GM18520 (cell line): ENCODE measurements around the gene SH2B2.
"Not testable (repeated sequence)": the region's sequence is repeated elsewhere in the genome, so short reads cannot be mapped to it uniquely, and the experiment has no call there.

ENCODE experiments used
- ATAC-seq: cut with Tn5 transposase; IDR thresholded peaks from one replicate; pipeline ENCODE4 v1.9.1; 2021; ENCODE audit not compliant: unreplicated experiment

Gene SH2B2

DNA sequence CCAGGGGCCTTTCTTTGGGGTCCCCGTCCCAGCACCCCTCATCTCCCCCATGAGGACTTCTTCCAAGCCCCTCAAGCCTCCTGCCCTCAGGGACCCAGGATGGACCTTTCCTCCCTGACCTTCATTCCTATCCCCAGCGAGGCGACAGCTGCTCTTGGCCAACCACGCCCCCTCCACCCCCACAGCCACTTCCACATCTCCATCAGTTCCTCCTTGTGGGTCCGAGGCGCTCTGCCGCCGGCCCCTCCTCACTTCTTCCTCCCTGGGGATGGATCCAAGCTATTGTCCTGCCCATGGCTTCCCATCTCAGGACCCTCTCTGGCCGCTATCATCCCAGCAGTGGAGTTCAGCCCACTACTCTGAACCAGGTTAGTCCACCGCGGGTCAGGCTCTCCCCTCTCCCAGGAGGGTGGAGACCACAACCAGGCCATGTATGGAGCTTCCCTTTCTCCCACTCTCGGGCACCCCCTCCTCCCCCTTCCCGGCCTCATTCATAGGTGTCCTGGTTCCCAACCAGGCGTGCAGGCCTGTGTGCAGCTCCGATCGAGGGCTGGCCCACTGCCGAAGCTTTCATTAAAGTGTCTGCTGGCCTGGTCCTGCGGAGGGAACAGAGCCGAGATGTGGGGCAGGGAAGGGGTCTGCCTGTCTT, 1.7 kb upstream of the SH2B2 start:
- no peak for ATAC-seq

- no peak for ATAC-seq
These were observed 980 bp upstream of the SH2B2 start for GRCh38 chr7:102285540-102286236.

GRCh38 chr7:102287111-102287980, 678 bp downstream of the SH2B2 start:
- no peak for ATAC-seq

DNA sequence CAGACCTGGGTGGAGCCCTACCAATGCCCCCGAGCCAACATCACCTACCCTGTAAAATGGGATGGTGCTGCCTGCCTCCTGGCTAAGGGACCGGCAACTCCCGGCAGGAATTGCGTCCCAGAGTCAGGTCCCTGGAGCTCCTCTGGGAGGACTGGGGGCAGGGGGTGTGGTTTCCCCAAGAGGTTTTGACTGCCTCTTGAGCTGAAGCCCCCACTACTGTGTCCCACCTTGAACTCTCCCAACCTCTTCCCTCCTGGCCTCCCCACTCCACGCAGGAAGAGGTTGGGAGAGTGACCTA, 1.3 kb downstream of the SH2B2 start:
- no peak for ATAC-seq

DNA sequence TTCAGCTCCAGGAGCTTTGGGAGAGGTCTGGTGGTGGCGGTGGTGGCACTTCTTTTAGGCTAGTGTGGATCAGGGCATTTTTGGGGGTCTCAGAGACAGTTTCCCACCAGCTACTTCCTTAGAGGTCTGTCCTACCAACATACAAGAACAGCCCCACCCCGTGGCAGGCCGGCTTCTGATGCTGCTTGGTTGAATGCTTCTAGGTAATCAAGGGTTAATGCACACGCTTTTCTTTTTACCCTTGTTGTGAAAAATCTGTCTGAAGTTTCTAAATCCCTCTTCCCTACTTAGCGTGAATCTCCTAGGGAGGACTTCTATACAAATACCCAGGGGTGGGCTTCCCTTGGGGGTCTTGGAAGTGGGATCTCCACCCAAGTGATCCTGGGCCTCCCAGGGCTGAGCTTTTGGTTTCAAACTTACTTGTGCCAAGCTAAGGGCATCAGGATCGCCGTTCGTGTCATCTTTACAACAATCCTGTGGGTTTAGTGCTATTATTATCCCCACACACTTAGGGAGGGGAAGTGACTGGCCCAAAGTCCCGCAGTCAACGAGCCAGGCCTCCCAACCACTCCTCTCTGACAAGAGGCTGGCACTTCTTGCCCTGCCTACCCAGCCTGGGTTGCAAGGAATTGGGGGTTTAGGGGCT, 1.7 kb downstream of the SH2B2 start:
- no peak for ATAC-seq

- no peak for ATAC-seq
These were observed 2.4 kb downstream of the SH2B2 start for GRCh38 chr7:102289057-102289456.

- ATAC-seq, result no peak
These were observed 4.6 kb downstream of the SH2B2 start for GRCh38 chr7:102291056-102291915.

DNA sequence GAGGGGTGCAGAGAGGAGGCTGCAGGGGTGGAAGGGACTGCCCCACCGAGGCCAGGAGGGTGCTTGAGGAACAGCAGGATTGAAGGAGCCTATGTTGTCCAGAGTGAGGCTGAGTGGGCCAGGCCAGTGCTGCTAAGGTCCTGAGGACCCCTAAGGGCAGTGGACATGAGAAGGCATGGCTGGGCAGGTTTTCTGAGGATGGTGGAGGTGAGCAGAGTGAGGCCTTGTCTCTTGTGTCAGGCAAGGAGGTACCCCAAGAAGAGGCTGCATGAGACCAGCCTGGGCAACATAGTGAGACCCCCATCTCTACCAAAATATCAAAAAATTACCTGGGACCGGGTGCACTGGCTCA, 5.2 kb downstream of the SH2B2 start:
- no peak for ATAC-seq

DNA sequence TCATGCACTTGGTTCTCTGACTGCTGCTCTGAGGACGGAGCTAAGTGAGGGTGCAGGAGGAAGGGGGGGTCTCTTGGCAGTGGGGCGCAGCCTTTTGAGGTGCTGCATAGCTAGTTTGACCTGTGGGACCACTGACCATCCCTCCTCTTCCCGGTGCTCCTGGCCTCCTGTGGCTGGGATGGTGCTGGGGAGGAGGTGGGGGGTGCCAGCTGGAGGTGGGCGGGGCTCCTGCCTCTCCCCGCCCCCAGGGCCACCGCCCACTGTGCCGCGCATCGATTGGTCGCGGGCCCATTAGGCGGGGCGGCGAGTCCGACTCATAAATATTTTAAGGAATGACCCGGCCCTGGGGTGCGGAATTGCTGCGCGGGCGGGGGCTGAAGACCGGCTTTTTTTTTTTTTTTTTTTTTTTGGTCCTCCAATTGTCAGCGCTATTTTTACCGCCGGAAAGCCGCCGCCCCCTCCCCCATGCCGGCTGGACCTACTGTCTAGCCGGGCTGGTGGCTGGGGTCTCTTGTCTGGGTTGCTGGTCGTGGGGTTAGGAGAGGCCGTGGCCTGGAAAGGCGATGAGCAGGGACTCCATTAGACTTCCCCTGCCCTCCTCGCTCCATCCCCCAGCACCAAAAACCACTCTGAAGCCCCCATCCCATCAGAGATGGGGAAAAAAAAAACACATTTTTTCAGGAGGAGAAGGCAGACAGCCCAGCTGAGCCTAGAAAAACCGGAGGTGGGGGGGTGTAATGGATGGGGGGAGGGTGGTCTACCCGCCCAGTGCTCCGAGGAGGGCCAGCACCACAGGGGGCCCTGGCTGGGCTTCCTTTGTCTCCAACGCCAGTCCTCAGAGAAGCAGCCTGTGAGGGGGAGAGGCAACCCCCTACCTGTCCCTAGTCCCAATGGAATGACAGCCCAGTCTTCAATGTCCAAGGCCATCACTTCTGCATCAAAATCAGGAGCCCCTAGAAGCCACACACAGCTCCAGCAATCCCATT, 6.4 kb downstream of the SH2B2 start:
- ATAC-seq, result no peak

GRCh38 chr7:102294589-102294988, 7.9 kb downstream of the SH2B2 start:
- no peak for ATAC-seq

GRCh38 chr7:102295346-102296178, 8.9 kb downstream of the SH2B2 start:
- ATAC-seq, result no peak

DNA sequence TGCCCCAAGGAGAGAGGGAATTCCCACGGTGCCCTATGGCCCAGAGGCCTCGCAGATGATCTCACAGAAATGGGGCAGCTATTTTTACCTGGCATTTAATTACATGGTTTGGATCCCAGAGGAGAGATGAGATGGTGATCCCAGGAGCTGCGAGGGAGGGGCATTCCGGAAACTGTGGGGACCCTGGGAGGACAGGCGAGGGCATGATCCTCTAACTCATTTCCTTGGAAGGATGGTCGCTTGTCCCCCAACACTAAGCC, 9.4 kb downstream of the SH2B2 start:
- ATAC-seq, result no peak

- ATAC-seq, result no peak
These were observed 9.8 kb downstream of the SH2B2 start for GRCh38 chr7:102296514-102296913.

DNA sequence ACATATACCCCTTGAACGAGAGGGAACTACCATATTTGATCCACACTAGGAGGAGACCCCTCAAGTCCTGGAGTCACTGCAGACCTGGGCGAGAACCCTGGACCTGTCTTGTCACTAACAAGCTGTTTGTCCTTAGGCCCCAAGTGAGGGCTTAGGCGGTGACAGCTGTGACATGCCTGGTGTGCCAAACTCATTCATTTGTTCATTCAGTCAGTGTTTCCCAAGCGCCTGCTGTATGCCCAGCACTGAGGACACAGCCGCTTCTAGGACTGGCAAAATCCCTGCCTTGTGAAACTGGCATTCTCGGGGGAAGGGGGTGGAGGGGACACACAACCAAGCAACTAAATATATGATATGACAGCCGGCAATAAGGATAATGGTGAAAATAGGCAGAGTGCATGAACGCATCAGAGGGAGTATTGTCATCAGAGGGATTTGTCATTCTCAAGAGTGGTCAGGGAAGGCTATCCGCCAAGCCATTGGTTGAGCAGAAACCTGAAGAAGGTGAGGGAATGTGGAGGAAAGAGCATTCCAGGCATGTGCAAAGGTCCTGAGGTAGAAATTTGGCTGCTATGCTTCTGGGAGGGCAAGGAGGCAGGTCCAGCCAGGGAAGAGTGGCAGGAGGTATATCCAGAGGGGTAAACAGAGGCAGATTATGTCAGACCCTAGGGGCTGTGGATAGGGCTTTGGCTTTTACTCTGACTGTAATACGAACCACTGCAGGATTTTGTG, 11.0 kb downstream of the SH2B2 start:
- no peak for ATAC-seq

DNA sequence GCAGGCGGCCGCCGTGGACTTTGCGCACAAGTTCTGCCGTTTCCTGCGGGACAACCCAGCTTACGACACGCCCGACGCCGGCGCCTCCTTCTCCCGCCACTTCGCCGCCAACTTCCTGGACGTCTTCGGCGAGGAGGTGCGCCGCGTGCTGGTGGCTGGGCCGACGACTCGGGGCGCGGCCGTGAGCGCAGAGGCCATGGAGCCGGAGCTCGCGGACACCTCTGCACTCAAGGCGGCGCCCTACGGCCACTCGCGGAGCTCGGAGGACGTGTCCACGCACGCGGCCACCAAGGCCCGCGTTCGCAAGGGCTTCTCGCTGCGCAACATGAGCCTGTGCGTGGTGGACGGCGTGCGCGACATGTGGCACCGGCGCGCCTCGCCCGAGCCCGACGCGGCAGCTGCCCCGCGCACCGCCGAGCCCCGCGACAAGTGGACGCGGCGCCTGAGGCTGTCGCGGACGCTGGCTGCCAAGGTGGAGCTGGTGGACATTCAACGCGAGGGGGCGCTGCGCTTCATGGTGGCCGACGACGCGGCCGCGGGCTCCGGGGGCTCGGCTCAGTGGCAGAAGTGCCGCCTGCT, 14.1 kb downstream of the SH2B2 start:
- ATAC-seq, result no peak

DNA sequence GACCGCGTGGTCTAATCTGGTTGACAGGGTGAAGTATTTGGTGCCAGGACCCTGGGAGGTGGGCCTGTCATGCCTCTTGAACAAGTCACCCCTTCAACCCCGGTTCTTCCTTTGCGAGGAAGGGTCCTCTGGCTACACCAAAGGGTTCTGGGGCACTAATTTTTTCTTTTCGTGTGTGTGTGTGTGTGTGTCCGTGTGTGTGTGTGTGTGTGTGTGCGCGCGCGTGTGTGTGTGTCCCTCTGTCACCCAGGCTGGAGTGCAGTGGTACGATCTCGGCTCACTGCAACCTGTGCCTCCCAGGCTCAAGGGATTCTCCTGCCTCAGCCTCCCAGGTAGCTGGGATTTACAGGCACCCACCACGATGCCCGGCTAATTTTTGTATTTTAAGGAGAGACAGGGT, 14.7 kb downstream of the SH2B2 start:
- ATAC-seq, result not testable (repeated sequence)

DNA sequence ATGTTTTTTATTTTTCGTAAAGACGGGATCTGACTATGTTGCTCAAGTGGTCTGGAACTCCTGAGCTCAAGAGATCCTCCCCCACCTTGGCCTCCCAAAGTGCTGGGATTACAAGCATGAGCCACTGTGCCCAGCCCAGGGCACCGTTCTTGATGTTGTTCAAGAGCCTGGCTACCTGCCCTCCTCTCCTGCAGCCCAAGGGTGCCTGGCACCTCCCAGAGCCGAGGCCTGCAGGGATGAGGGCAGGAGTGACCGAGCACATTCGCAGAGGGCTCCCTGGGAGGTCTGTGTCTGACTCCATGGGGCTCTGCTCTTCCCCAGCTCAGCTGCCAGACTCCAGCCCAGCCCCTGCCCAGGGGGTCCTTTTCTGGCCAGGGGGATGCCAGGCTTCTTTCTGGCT, 15.4 kb downstream of the SH2B2 start:
- no peak for ATAC-seq
